Ishikawa (cell line): Measurements from ENCODE around the gene EXOC3L4.

Experiments used
- CEBPB ChIP-seq: IDR thresholded peaks from 2 replicates; pipeline ENCODE4 v1.6.1; 2012
- CREB1 ChIP-seq: IDR thresholded peaks from 2 replicates; pipeline ENCODE4 v1.6.1; 2012; ENCODE audit warnings: low read depth
- EGR1 ChIP-seq: IDR thresholded peaks from 2 replicates; pipeline ENCODE4 v1.6.1; 2012
- EP300 ChIP-seq: IDR thresholded peaks from 2 replicates; pipeline ENCODE4 v1.6.1; 2012; ENCODE audit warnings: borderline replicate concordance
- FOXM1 ChIP-seq: IDR thresholded peaks from 2 replicates; pipeline ENCODE4 v1.6.1; 2012; ENCODE audit warnings: low read depth, borderline replicate concordance
- RAD21 ChIP-seq: IDR thresholded peaks from 2 replicates; pipeline ENCODE4 v1.6.1; 2012; ENCODE audit warnings: low read depth
- REST ChIP-seq: IDR thresholded peaks from 2 replicates; pipeline ENCODE4 v1.6.1; 2012; ENCODE audit warnings: low read depth, mild to moderate bottlenecking
- TAF1 ChIP-seq: IDR thresholded peaks from 2 replicates; pipeline ENCODE4 v1.6.1; 2012; ENCODE audit warnings: low read depth, mild to moderate bottlenecking
- TCF12 ChIP-seq: IDR thresholded peaks from 2 replicates; pipeline ENCODE4 v1.6.1; 2012; ENCODE audit warnings: low read depth
- TEAD4 ChIP-seq: IDR thresholded peaks from 2 replicates; pipeline ENCODE4 v1.6.1; 2012
- USF1 ChIP-seq: IDR thresholded peaks from 2 replicates; pipeline ENCODE4 v1.6.1; 2012
- YY1 ChIP-seq: IDR thresholded peaks from 2 replicates; pipeline ENCODE4 v1.6.1; 2012; ENCODE audit warnings: low read depth
- ZBTB7A ChIP-seq: IDR thresholded peaks from 2 replicates; pipeline ENCODE4 v1.6.1; 2012; ENCODE audit warnings: low read depth
- TF ChIP-seq, protein P1 (sequence below): IDR thresholded peaks from 2 replicates; pipeline ENCODE4 v1.6.1; 2012

- TF ChIP-seq, protein P1, sequence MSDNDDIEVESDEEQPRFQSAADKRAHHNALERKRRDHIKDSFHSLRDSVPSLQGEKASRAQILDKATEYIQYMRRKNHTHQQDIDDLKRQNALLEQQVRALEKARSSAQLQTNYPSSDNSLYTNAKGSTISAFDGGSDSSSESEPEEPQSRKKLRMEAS: no peak
- TF ChIP-seq ZBTB7A: no peak
- TF ChIP-seq USF1: no peak
- no peak for TF ChIP-seq FOXM1
- TF ChIP-seq RAD21: no peak
- TF ChIP-seq EP300: no peak
- TF ChIP-seq EGR1: no peak
- TF ChIP-seq CREB1: no peak
- TF ChIP-seq YY1: no peak
- no peak for TF ChIP-seq TAF1
- no peak for TF ChIP-seq REST
- TF ChIP-seq CEBPB: no peak
- TF ChIP-seq TCF12: no peak
- no peak for TF ChIP-seq TEAD4
Observed at GRCh38 chr14:103137689-103138300, 43.3 kb downstream of the EXOC3L4 start.
